Endothelial cell of umbilical vein (primary cell): ENCODE measurements around the gene AQP12B. TPM values are rescaled to one million over a fixed set of nuclear protein-coding genes. Genes with fewer than 3 reads are reported as not detected.

Experiments
- BruUV-seq: library from RNA; stranded (reverse); fragments of 400-500 nt; replicated peaks from 2 replicates; lab custom pipeline; 2021; lab: Mats Ljungman, UMichigan
- CTCF ChIA-PET: fragments of 300-600, 350-600 bp; sonication (Branson Sonifier 250); formaldehyde crosslinking; loops from one replicate; lab custom pipeline; 2021; ENCODE audit warnings: antibody characterized with exemption, inconsistent platforms; lab: Charles Lee
- POLR2A ChIA-PET: fragments of 300-600, 350-600 bp; sonication (Branson Sonifier 250); formaldehyde crosslinking; loops from one replicate; lab custom pipeline; 2021; ENCODE audit warnings: antibody characterized with exemption, inconsistent platforms; lab: Charles Lee
- DNase-seq: peaks from one replicate; pipeline ENCODE4 v3.0.0-alpha.2; 2011; ENCODE audit warnings: low read depth, low spot score
- FAIRE-seq: peaks from 2 replicates; lab custom pipeline; 2011; peaks lifted over from hg19 to GRCh38; lab: Jason Lieb, UNC
- H2AFZ ChIP-seq: 2 replicates; pipeline ENCODE4 v1.6.0; 2012; ENCODE audit warnings: low read depth, low read length, control low read depth, inconsistent platforms
- H3K27ac ChIP-seq: 2 replicates; pipeline ENCODE4 v1.5.1; 2011; ENCODE audit warnings: low read depth, mild to moderate bottlenecking, control low read depth, low read length, moderate library complexity; ENCODE audit not compliant: insufficient read depth
- H3K27me3 ChIP-seq, 2 experiments: 2 replicates each; pipeline versions ENCODE4 v1.6.0 to v1.6.1; 2011; ENCODE audit warnings: low read length in 2 of 2, mixed read lengths in 1 of 2; ENCODE audit not compliant: control insufficient read depth in 2 of 2, insufficient read depth in 2 of 2
- H3K36me3 ChIP-seq, 2 experiments: 2 replicates in 1 of 2; 3 replicates in 1 of 2; pipeline ENCODE4 v1.5.1; 2011; ENCODE audit warnings: low read length in 2 of 2, mild to moderate bottlenecking in 1 of 2, moderate library complexity in 1 of 2; ENCODE audit not compliant: control insufficient read depth in 2 of 2, insufficient read depth in 2 of 2; ENCODE audit errors: extremely low read depth in 1 of 2
- H3K4me1 ChIP-seq: 3 replicates; pipeline ENCODE4 v1.5.1; 2011; ENCODE audit warnings: mild to moderate bottlenecking, low read length; ENCODE audit not compliant: control insufficient read depth, insufficient read depth; ENCODE audit errors: extremely low read depth
- H3K4me2 ChIP-seq: 2 replicates; pipeline ENCODE4 v1.6.1; 2011; ENCODE audit warnings: low read length, control low read depth, mixed read lengths; ENCODE audit not compliant: insufficient read depth
- H3K4me3 ChIP-seq, 3 experiments: fragments of 200-600 bp in 1 of 3; sonication (generic), shearing (Covaris generic) in 1 of 3; replicated peaks in 1 of 3; 2 replicates each; pipeline ENCODE4 v1.5.1; 2011 to 2016; ENCODE audit warnings: control low read depth in 3 of 3, low read length in 3 of 3, mild to moderate bottlenecking in 2 of 3, inconsistent platforms in 1 of 3, low read depth in 1 of 3, moderate library complexity in 1 of 3; ENCODE audit not compliant: insufficient read depth in 1 of 3
- H3K79me2 ChIP-seq: 2 replicates; pipeline ENCODE4 v1.6.0; 2012; ENCODE audit warnings: low read length, inconsistent platforms; ENCODE audit not compliant: control insufficient read depth, insufficient read depth
- H3K9ac ChIP-seq: replicated peaks from 2 replicates; pipeline ENCODE3; 2011; ENCODE audit warnings: low read length, control low read depth; ENCODE audit not compliant: insufficient read depth; ENCODE audit errors: extremely low read depth
- H3K9me1 ChIP-seq: replicated peaks from 3 replicates; pipeline ENCODE4 v1.6.0; 2011; ENCODE audit warnings: mild to moderate bottlenecking, low read length; ENCODE audit not compliant: control insufficient read depth, insufficient read depth; ENCODE audit errors: extremely low read depth
- H3K9me3 ChIP-seq: replicated peaks from 2 replicates; pipeline ENCODE4 v1.5.1; 2012; ENCODE audit warnings: low read length, inconsistent platforms; ENCODE audit not compliant: control insufficient read depth, insufficient read depth
- H4K20me1 ChIP-seq: replicated peaks from 2 replicates; pipeline ENCODE3; 2011; ENCODE audit warnings: mild to moderate bottlenecking, low read length; ENCODE audit not compliant: control insufficient read depth, insufficient read depth; ENCODE audit errors: extremely low read depth
- CTCF ChIP-seq, 2 donors: IDR thresholded peaks; 1 replicate in 1 of 2; 2 replicates in 1 of 2; pipeline ENCODE4 v1.5.1; 2011; ENCODE audit warnings: low read length in 2 of 2, mild to moderate bottlenecking in 2 of 2, moderate library complexity in 2 of 2, control low read depth in 1 of 2, inconsistent platforms in 1 of 2, low read depth in 1 of 2; ENCODE audit not compliant: insufficient read depth in 1 of 2; ENCODE audit errors: extremely low read depth in 1 of 2
- EZH2 ChIP-seq: IDR thresholded peaks from 2 replicates; pipeline ENCODE4 v1.6.1; 2012; ENCODE audit warnings: borderline replicate concordance, low read depth, mild to moderate bottlenecking, moderate library complexity, low read length, inconsistent platforms; ENCODE audit not compliant: severe bottlenecking
- FOS ChIP-seq: IDR thresholded peaks from 2 replicates; pipeline ENCODE4 v1.6.1; 2011; ENCODE audit warnings: mild to moderate bottlenecking, low read length, moderate library complexity, borderline replicate concordance; ENCODE audit not compliant: insufficient read depth
- GATA2 ChIP-seq: IDR thresholded peaks from 2 replicates; pipeline ENCODE4 v1.7.0; 2011; ENCODE audit warnings: low read depth, mild to moderate bottlenecking, moderate library complexity, mixed read lengths, low read length; ENCODE audit not compliant: insufficient read length, insufficient read depth
- JUN ChIP-seq: IDR thresholded peaks from 2 replicates; pipeline ENCODE4 v1.6.1; 2011; ENCODE audit warnings: borderline replicate concordance, low read depth; ENCODE audit not compliant: insufficient read length, insufficient read depth
- MAX ChIP-seq: IDR thresholded peaks from 2 replicates; pipeline ENCODE4 v1.6.1; 2011; ENCODE audit not compliant: insufficient read depth, insufficient read length
- MYC ChIP-seq: IDR thresholded peaks from one replicate; pipeline ENCODE4 v1.6.1; 2011; ENCODE audit warnings: mild to moderate bottlenecking, low read depth, low read length
- POLR2A ChIP-seq: IDR thresholded peaks from 2 replicates; pipeline ENCODE4 v1.6.1; 2012; ENCODE audit warnings: low read depth, mild to moderate bottlenecking, control low read depth, low read length
- POLR2AphosphoS5 ChIP-seq: IDR thresholded peaks from 2 replicates; pipeline ENCODE4 v1.6.1; 2012; ENCODE audit warnings: low read depth, mild to moderate bottlenecking, control low read depth, low read length, moderate library complexity; ENCODE audit not compliant: insufficient read depth
- dilution Hi-C: fragments of 300-500 bp; cut with MboI; formaldehyde crosslinking; loops from one replicate; pipeline ENCODE4 v1.15.0; 2019; ENCODE audit warnings: low sequenced_read_pairs; ENCODE audit not compliant: extremely low pct_ligation_motif_present
- intact Hi-C: fragments of 100-400 bp; cut with micrococcal nuclease; formaldehyde crosslinking; loops from one replicate; pipeline ENCODE4 v1.10.0; 2022
- polyA plus RNA-seq, 4 experiments: library from polyadenylated mRNA; depleted of rRNA in 3 of 4; stranded (reverse) in 3 of 4; unstranded in 1 of 4; fragments of >200 nt; gene quantifications; 2 replicates each; pipeline versions ENCODE4 v1.2.1 to v1.2.3, GENCODE V29; 2011 to 2012; ENCODE audit warnings: missing spikeins in 1 of 4
- total RNA-seq: library from RNA; stranded (reverse); gene quantifications from 2 replicates; pipeline ENCODE4 v1.2.3, GENCODE V29; 2021

The AQP12B gene
- total and polyA plus RNA-seq, 2 donors (not counting 3 experiments of a cell fraction or from before 2014, with no cell fraction given) = not detected

- POLR2A ChIA-PET = no interaction called here
These were observed 38.5 kb downstream of the AQP12B start for GRCh38 chr2:240644171-240644651.

More at GRCh38 chr2:240644171-240644651, 38.5 kb downstream of the AQP12B start:
- Histone ChIP-seq H3K36me3 (no peaks in the 10 kb centered on the region), H3K27ac (no peak overlapping the region), H3K4me3 (no peak overlapping the region), H3K79me2 (no peaks in the 10 kb centered on the region), H2AFZ (no peak overlapping the region), H3K4me2 (no peak overlapping the region), H3K27me3 (peaks cover 0 to 2% of the 10 kb centered on the region in 2 experiments), H3K9ac (no peak overlapping the region), H4K20me1 (no peaks in the 10 kb centered on the region), H3K9me1 (no peaks in the 10 kb centered on the region), H3K9me3 (no peaks in the 10 kb centered on the region), H3K4me1 (no peaks in the 10 kb centered on the region)
- CTCF ChIA-PET = no interaction called here
- no peak for FAIRE-seq
- TF ChIP-seq POLR2AphosphoS5 (no peak), CTCF (IDR thresholded peaks at IDR 0.05; ENCODE audit: extremely low read depth in 1 of 2, insufficient read depth in 1 of 2, low read depth in 1 of 2, low read length in 2 of 2) (no peak), POLR2A (no peak), JUN (no peak), EZH2 (no peak), MAX (no peak), GATA2 (no peak), MYC (no peak), FOS (no peak)
- intact Hi-C loops = no loop called here
- dilution Hi-C loops = no loop called here
- no peak for DNase-seq
- no TSS peak for BruUV-seq
